ACC112 (cell line): ENCODE results near the gene GBX1.

Experiments used
- H2AFZ ChIP-seq: fragments of 200-600 bp; sonication (generic); one replicate; pipeline ENCODE4 v1.6.0; 2017; ENCODE audit warnings: antibody characterized with exemption, low read length; ENCODE audit not compliant: unreplicated experiment
- H3K27ac ChIP-seq: fragments of 200-600 bp; sonication (generic); 2 replicates; pipeline ENCODE4 v1.5.1; 2014; ENCODE audit warnings: low read depth, mild to moderate bottlenecking, antibody characterized with exemption, low read length, moderate library complexity
- H3K27me3 ChIP-seq: fragments of 200-600 bp; sonication (generic); 2 replicates; pipeline ENCODE4 v1.6.1; 2014; ENCODE audit warnings: mild to moderate bottlenecking, antibody characterized with exemption, low read length, moderate library complexity, mixed read lengths; ENCODE audit not compliant: insufficient read depth
- H3K36me3 ChIP-seq: fragments of 200-600 bp; sonication (generic); 2 replicates; pipeline ENCODE4 v1.6.1; 2016; ENCODE audit warnings: mild to moderate bottlenecking, antibody characterized with exemption, low read length, moderate library complexity, mixed read lengths; ENCODE audit not compliant: insufficient read depth
- H3K4me1 ChIP-seq: fragments of 200-600 bp; sonication (generic); one replicate; pipeline ENCODE4 v1.6.1; 2016; ENCODE audit warnings: low read length, mixed read lengths; ENCODE audit not compliant: insufficient read depth, unreplicated experiment, control insufficient read depth
- H3K4me3 ChIP-seq: fragments of 200-600 bp; sonication (generic); 2 replicates; pipeline ENCODE4 v1.5.1; 2014; ENCODE audit warnings: mild to moderate bottlenecking, low read depth, low read length
- H3K79me2 ChIP-seq: fragments of 200-600 bp; sonication (generic); one replicate; pipeline ENCODE4 v1.6.0; 2016; ENCODE audit warnings: low read length; ENCODE audit not compliant: control insufficient read depth, unreplicated experiment, insufficient read depth

The GBX1 gene

DNA sequence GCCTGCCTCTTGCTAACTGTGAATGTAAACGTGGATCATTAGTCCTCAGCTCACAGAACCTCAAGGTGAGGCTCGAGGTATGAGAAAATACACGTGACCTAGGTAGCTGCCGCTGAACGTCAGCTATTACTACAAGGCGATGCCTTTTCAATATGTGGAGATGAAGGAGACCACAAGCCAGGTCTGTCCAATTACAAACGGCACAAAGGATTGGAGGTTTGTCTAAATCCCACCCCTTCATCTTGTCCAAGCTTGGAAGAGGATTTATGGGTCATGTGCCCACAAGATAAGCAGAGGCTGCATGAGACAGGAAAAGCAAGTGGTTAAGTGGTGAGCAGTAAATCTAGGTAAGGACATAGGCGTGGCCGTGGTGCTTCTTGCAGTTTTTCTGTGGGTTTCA lies 39.4 kb upstream of the GBX1 start:
- no peaks in the 10 kb centered on the region for H3K79me2 ChIP-seq
- no peaks in the 10 kb centered on the region for H3K36me3 ChIP-seq
- no peak overlapping the region for H3K27ac ChIP-seq
- no peaks in the 10 kb centered on the region for H3K4me1 ChIP-seq
- H3K4me3 ChIP-seq: no peak overlapping the region
- H2AFZ ChIP-seq: no peak overlapping the region
- H3K27me3 ChIP-seq: peaks cover 42% of the 10 kb centered on the region

GRCh38 chr7:151205730-151206129 lies 38.2 kb upstream of the GBX1 start:
- no peak overlapping the region for H2AFZ ChIP-seq
- H3K36me3 ChIP-seq: no peaks in the 10 kb centered on the region
- H3K79me2 ChIP-seq: no peaks in the 10 kb centered on the region
- H3K4me3 ChIP-seq: no peak overlapping the region
- H3K4me1 ChIP-seq: no peaks in the 10 kb centered on the region
- H3K27me3 ChIP-seq: peaks cover 48% of the 10 kb centered on the region
- H3K27ac ChIP-seq: no peak overlapping the region

- H3K36me3 ChIP-seq: no peaks in the 10 kb centered on the region
- no peaks in the 10 kb centered on the region for H3K4me1 ChIP-seq
- no peak overlapping the region for H3K27ac ChIP-seq
- H3K27me3 ChIP-seq: peaks cover 60% of the 10 kb centered on the region
- H3K4me3 ChIP-seq: no peak overlapping the region
- no peaks in the 10 kb centered on the region for H3K79me2 ChIP-seq
- no peak overlapping the region for H2AFZ ChIP-seq
These were observed 37.0 kb upstream of the GBX1 start for GRCh38 chr7:151204383-151205032.

DNA sequence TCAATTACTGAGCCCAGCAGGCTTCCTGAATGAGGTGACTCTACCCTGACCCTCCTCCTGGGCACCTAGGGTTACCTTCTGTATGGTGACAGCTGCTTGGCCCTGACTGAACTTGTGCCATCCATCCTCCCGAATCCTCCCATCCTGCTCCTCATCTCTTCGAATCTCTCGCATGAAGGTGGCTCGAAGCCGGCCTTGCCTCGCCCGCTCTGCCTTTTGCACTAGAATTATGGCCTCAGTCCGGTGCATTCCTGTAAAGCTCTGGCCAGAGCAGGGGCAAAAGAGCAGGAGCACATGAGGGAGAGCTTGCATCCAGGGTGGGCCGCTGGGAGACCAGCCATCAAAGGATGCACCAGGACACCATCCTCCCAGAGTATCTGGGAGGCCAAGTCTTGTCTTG lies 35.3 kb upstream of the GBX1 start:
- H3K79me2 ChIP-seq: no peaks in the 10 kb centered on the region
- H3K4me1 ChIP-seq: no peaks in the 10 kb centered on the region
- H3K36me3 ChIP-seq: no peaks in the 10 kb centered on the region
- H3K27me3 ChIP-seq: peaks cover 75% of the 10 kb centered on the region
- H2AFZ ChIP-seq: no peak overlapping the region
- H3K27ac ChIP-seq: no peak overlapping the region
- no peak overlapping the region for H3K4me3 ChIP-seq

- Histone ChIP-seq H2AFZ (no peak overlapping the region), H3K4me1 (no peaks in the 10 kb centered on the region), H3K27me3 (peaks cover 82% of the 10 kb centered on the region), H3K4me3 (no peak overlapping the region), H3K36me3 (no peaks in the 10 kb centered on the region), H3K27ac (no peak overlapping the region), H3K79me2 (no peaks in the 10 kb centered on the region)
These were observed 34.3 kb upstream of the GBX1 start for GRCh38 chr7:151201751-151202150.

- Histone ChIP-seq H3K4me1 (no peaks in the 10 kb centered on the region), H3K36me3 (no peaks in the 10 kb centered on the region), H2AFZ (no peak overlapping the region), H3K79me2 (no peaks in the 10 kb centered on the region), H3K27me3 (peaks cover 84% of the 10 kb centered on the region), H3K27ac (no peak overlapping the region), H3K4me3 (no peak overlapping the region)
These were observed 33.9 kb upstream of the GBX1 start for GRCh38 chr7:151201344-151201743.

DNA sequence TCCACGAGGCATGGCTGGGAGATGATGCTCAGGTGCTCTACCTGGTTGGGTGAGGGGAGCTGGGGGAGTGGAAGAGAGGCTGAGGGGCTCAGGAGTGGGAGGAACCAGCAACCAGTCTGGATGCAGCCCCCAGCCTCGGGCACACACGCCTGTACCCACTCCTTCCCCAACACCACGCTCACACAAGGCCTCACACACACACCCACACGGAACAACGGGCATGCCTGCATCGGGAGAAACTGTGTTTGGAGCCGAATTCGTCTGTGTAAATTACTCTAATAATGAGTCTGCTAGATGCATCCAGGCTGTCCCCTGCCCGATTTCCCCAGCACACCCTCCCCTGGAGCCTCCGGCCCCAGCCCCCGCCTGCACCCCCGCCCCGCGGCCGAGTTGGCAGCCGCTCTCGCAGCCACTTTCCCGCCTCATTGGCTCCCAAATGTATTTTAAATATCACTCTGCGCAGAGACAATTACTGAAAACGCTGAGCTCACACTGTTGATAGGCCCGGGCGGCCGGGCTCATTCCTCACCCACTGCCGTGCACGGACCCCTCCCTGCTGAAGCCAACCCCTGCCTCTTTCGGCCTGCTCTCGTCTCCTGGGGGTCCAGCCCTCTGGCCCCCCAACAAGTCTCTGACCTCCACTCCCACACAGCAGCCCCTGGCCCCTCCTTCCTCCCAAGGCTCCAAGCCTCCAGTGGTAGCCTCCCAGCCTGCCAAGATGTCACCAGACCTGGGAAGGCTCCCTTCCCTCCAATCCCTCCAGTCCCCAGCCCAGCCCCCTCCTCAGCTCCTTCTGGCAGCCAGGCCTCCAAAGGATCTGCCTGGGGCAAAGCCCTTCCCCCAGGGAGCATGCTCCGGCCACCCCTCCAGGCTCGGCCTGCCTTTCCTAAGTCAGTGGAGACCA lies 31.7 kb upstream of the GBX1 start:
- no peaks in the 10 kb centered on the region for H3K4me1 ChIP-seq
- H3K27me3 ChIP-seq: peaks cover 88% of the 10 kb centered on the region
- H3K79me2 ChIP-seq: no peaks in the 10 kb centered on the region
- no peak overlapping the region for H2AFZ ChIP-seq
- no peak overlapping the region for H3K27ac ChIP-seq
- H3K4me3 ChIP-seq: no peak overlapping the region
- H3K36me3 ChIP-seq: no peaks in the 10 kb centered on the region

DNA sequence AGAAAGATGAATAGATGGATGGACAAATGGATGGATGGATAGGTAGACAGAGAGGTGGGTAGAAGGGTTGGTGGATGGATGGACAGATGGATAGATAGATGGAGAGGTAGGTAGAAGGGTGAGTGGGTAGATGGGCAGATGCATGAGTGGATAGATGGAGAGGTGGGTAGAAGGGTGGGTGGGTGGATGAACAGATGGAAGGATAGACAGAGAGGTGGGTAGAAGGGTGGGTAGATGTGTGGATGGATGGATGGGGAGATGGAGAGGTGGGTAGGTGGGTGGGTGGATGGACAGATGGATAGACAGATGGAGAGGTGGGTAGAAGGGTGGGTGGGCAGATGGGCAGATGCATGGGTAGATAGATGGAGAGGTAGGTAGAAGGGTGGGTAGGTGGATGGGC lies 30.4 kb upstream of the GBX1 start:
- H3K79me2 ChIP-seq: no peaks in the 10 kb centered on the region
- H3K4me3 ChIP-seq: no peak overlapping the region
- peaks cover 79% of the 10 kb centered on the region for H3K27me3 ChIP-seq

DNA sequence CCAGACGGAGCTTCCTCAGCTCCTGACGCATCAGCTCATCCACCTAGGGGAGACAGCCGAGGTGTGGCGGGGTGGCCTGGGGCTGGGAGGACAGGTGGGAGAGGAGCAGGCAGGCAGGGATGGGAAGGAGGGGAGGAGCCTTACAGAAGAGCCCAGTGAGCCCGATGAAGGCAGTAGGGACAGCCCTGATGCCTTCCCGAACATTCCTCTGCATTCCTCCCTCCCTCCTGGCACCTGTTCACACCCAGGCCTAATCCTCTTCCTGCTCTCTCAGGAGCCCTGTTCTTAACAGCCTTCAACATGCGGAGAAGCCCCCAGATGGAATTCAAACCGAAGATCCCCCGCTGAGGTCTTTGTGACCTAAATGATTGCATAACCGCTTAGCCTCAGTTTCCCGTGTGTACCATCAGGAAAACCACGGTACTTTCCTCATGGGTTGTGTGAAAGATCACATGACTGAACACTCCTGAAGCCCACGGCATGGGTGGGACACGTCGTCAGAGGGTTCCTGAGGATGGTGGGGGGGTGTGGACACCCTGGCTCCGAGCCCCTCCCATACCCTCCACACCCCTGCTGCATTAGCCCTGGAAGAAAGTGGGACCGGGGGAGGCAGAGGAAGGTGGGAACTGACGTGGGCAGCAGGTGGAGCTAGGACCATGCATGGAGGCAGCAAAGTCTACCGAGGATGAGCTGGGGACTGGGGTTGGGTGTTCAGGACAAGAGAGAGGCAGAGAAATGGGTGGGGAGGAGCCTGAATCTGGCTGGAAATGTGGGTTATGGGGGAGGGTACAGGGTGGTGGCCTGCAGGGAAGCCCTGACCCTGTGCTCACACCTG lies 28.3 kb upstream of the GBX1 start:
- peaks cover 83% of the 10 kb centered on the region for H3K27me3 ChIP-seq
- no peak overlapping the region for H3K4me3 ChIP-seq
- H3K36me3 ChIP-seq: no peaks in the 10 kb centered on the region
- no peak overlapping the region for H2AFZ ChIP-seq
- no peaks in the 10 kb centered on the region for H3K4me1 ChIP-seq
- H3K79me2 ChIP-seq: no peaks in the 10 kb centered on the region
- no peak overlapping the region for H3K27ac ChIP-seq

More for the DNA sequence above, 30.4 kb upstream of the GBX1 start:
- Histone ChIP-seq H3K36me3 (no peaks in the 10 kb centered on the region), H2AFZ (no peak overlapping the region), H3K4me1 (no peaks in the 10 kb centered on the region), H3K27ac (no peak overlapping the region)

GRCh38 chr7:151194188-151194587 lies 26.7 kb upstream of the GBX1 start:
- peaks cover 85% of the 10 kb centered on the region for H3K27me3 ChIP-seq
- no peak overlapping the region for H2AFZ ChIP-seq
- no peak overlapping the region for H3K4me3 ChIP-seq
- no peaks in the 10 kb centered on the region for H3K36me3 ChIP-seq
- H3K27ac ChIP-seq: no peak overlapping the region
- no peaks in the 10 kb centered on the region for H3K4me1 ChIP-seq
- no peaks in the 10 kb centered on the region for H3K79me2 ChIP-seq
